Adrenal gland (tissue), 12 donors: Measurements from ENCODE around the gene NUP50. TPM values are rescaled to one million over a fixed set of nuclear protein-coding genes. Genes with fewer than 3 reads are reported as not detected.

ENCODE experiments used
- DNase-seq, 7 donors: peaks; one replicate each; pipeline ENCODE4 v3.0.0-alpha.2; 2019 to 2020
- H3K27ac ChIP-seq, 5 donors: fragments of 200-600 bp; sonication (generic) in 4 of 5; 1 replicate in 3 of 5; 2 replicates in 2 of 5; pipeline versions ENCODE4 v1.5.1 to v1.8.0; 2016 to 2020; ENCODE audit warnings: mild to moderate bottlenecking in 1 of 5
- H3K27me3 ChIP-seq: fragments of 200-600 bp; 2 replicates; pipeline ENCODE4 v1.8.0; 2021
- H3K36me3 ChIP-seq, 2 donors: fragments of 200-600 bp; replicated peaks in 1 of 2; 1 replicate in 1 of 2; 2 replicates in 1 of 2; pipeline versions ENCODE4 v1.5.1 to v1.8.0; 2018 to 2022
- H3K4me1 ChIP-seq, 2 donors: fragments of 200-600 bp; replicated peaks in 1 of 2; 1 replicate in 1 of 2; 2 replicates in 1 of 2; pipeline versions ENCODE4 v1.5.1 to v1.8.0; 2018 to 2021
- H3K4me3 ChIP-seq, 4 donors: fragments of 200-600 bp; sonication (generic) in 3 of 4; one replicate each; pipeline ENCODE4 v1.5.1; 2016 to 2018
- H3K9me3 ChIP-seq, 3 donors: fragments of 200-600 bp; sonication (generic) in 1 of 3; replicated peaks in 1 of 3; 1 replicate in 2 of 3; 2 replicates in 1 of 3; pipeline versions ENCODE4 v1.5.1 to v1.8.0; 2016 to 2021
- CTCF ChIP-seq, 6 experiments: fragments of 450-650 bp in 4 of 6; fragments of 200-600 bp in 2 of 6; sonication (generic) in 1 of 6; IDR thresholded peaks; 1 replicate in 5 of 6; 2 replicates in 1 of 6; pipeline versions ENCODE4 v1.5.1 to v1.8.0; 2016 to 2021; ENCODE audit warnings: antibody characterized with exemption in 6 of 6, mild to moderate bottlenecking in 2 of 6, moderate library complexity in 1 of 6
- POLR2A ChIP-seq, 2 donors: fragments of 450-650 bp; IDR thresholded peaks; one replicate each; pipeline ENCODE4 v1.6.1; 2017; ENCODE audit warnings: antibody characterized with exemption in 2 of 2, mild to moderate bottlenecking in 2 of 2, moderate library complexity in 1 of 2
- WGBS, 4 donors: extraction: QIAGEN DNeasy Blood & Tissue Kit in 2 of 4; methylation state at CpG; one replicate each; pipeline versions ENCODE4 v1.1.5 to v1.1.7; 2013 to 2017; 5-methylcytosine and 5-hydroxymethylcytosine counted together
- intact Hi-C, 2 donors: fragments of 100-400 bp; cut with DNase I; formaldehyde crosslinking; loops; one replicate each; pipeline versions ENCODE4 v1.14.1 to v1.15.0; 2022 to 2023
- polyA plus RNA-seq, 3 donors: library from polyadenylated mRNA; stranded (reverse); fragments of 200-250 nt in 2 of 3; fragments of 350-450 nt in 1 of 3; fragmentation: Illumina TruSeq in 1 of 3; extraction: RNeasy Lipid Tissue Mini Kit (QIAGEN cat#74804) in 1 of 3; gene quantifications; one replicate each; pipeline ENCODE4 v1.2.3, GENCODE V29; 2013 to 2014
- total RNA-seq, 9 donors: library from RNA; depleted of rRNA in 4 of 9; stranded (reverse); fragments of >200 nt in 4 of 9; fragments of 120-200 nt in 1 of 9; fragmentation: NEBNext Ultra II Directional in 1 of 9; extraction: Animal tissue kit (Norgen Biotek cat#: 25700) in 1 of 9; gene quantifications; one replicate each; pipeline versions ENCODE4 v1.1.0 to v1.2.4, GENCODE V29; 2013 to 2023
- donor health status: healthy with polysubstance abuse.
- donor health status: Bipolar disorder and iron deficiency.
- donor health status: DM: yes; HTN: yes; CAD: no.
- donor health status: DM: no; HTN: no; CAD: no.
- donor health status: DM: no; HTN: no; CAD: no.
- donor health status: DM: yes; HTN: yes; CAD: no.

Gene NUP50
- total and polyA plus RNA-seq, 12 donors: 14.9 to 126 (median 64.6) TPM

- WGBS, 4 donors: 91 to 98% (median 94%) methylated on average over 8 to 17 of the region's 17 CpGs
- H3K27me3 ChIP-seq: no peaks in the 10 kb centered on the region
- H3K36me3 ChIP-seq: peaks cover 0 to 39% of the 10 kb centered on the region in 2 donors
- TF ChIP-seq POLR2A (IDR thresholded peaks at IDR 0.05) (no peak), CTCF (IDR thresholded peaks at IDR 0.05) (no peak)
- no peak overlapping the region for H3K4me3 ChIP-seq
- DNase-seq: peak in 2 of 7 donors; percentile 18 to 43
- no peak overlapping the region for H3K27ac ChIP-seq
- intact Hi-C loops: no loop called here
- H3K9me3 ChIP-seq: no peaks in the 10 kb centered on the region
- peaks cover 0 to 8% of the 10 kb centered on the region in 2 donors for H3K4me1 ChIP-seq
Observed at GRCh38 chr22:45194686-45195085, 31.0 kb downstream of the NUP50 start.

- H3K9me3 ChIP-seq: no peaks in the 10 kb centered on the region
- TF ChIP-seq POLR2A (IDR thresholded peaks at IDR 0.05): no peak
- no peak for TF ChIP-seq CTCF (IDR thresholded peaks at IDR 0.05)
- 92 to 97% (median 95%) methylated on average over 7 of the region's 7 CpGs for WGBS, 4 donors
- no peaks in the 10 kb centered on the region for H3K27me3 ChIP-seq
- intact Hi-C loops: no loop called here
- no peak overlapping the region for H3K4me3 ChIP-seq
- peak in 1 of 7 donors; percentile 46 for DNase-seq
- peaks cover 0 to 8% of the 10 kb centered on the region in 2 donors for H3K4me1 ChIP-seq
- H3K27ac ChIP-seq: no peak overlapping the region
- H3K36me3 ChIP-seq: peaks cover 0 to 47% of the 10 kb centered on the region in 2 donors
Observed at GRCh38 chr22:45195616-45196015, 31.9 kb downstream of the NUP50 start.

- peaks cover 0 to 50% of the 10 kb centered on the region in 2 donors for H3K36me3 ChIP-seq
- 90 to 95% (median 93%) methylated on average over 13 to 16 of the region's 16 CpGs for WGBS, 4 donors
- intact Hi-C loops: no loop called here
- H3K27ac ChIP-seq: no peak overlapping the region
- no peaks in the 10 kb centered on the region for H3K9me3 ChIP-seq
- H3K27me3 ChIP-seq: no peaks in the 10 kb centered on the region
- TF ChIP-seq POLR2A (IDR thresholded peaks at IDR 0.05) (no peak), CTCF (IDR thresholded peaks at IDR 0.05) (no peak)
- peaks cover 0 to 8% of the 10 kb centered on the region in 2 donors for H3K4me1 ChIP-seq
- H3K4me3 ChIP-seq: no peak overlapping the region
- peak in 1 of 7 donors; percentile 50 for DNase-seq
Observed at GRCh38 chr22:45196308-45196707, 32.6 kb downstream of the NUP50 start.

GRCh38 chr22:45196926-45197605, 33.3 kb downstream of the NUP50 start:
- WGBS, 4 donors: 92 to 100% (median 95%) methylated on average over 2 to 34 of the region's 34 CpGs
- peak in 3 of 7 donors; percentile 17 to 45 (median 23) for DNase-seq
- no peak overlapping the region for H3K27ac ChIP-seq
- H3K36me3 ChIP-seq: peaks cover 0 to 50% of the 10 kb centered on the region in 2 donors
- intact Hi-C loops: no loop called here
- no peak for TF ChIP-seq POLR2A (IDR thresholded peaks at IDR 0.05)
- TF ChIP-seq CTCF (IDR thresholded peaks at IDR 0.05): no peak
- no peaks in the 10 kb centered on the region for H3K9me3 ChIP-seq
- H3K4me3 ChIP-seq: no peak overlapping the region
- H3K4me1 ChIP-seq: peaks cover 6 to 16% of the 10 kb centered on the region in 2 donors
- H3K27me3 ChIP-seq: no peaks in the 10 kb centered on the region
